Bronchial epithelial cell (primary cell): ENCODE data around the gene COA7. TPM values are rescaled to one million over a fixed set of nuclear protein-coding genes. Genes with fewer than 3 reads are reported as not detected.

Source experiments
- DNase-seq: peaks from one replicate; pipeline ENCODE4 v3.0.0-alpha.2; 2010; ENCODE audit warnings: low read depth
- FAIRE-seq: peaks from 2 replicates; lab custom pipeline; 2011; peaks lifted over from hg19 to GRCh38; lab: Jason Lieb, UNC
- H3K27me3 ChIP-seq: 2 replicates; pipeline ENCODE4 v1.5.1; 2011; ENCODE audit warnings: low read length; ENCODE audit not compliant: control insufficient read depth, insufficient read depth
- H3K36me3 ChIP-seq: 2 replicates; pipeline ENCODE4 v1.5.1; 2011; ENCODE audit warnings: low read length; ENCODE audit not compliant: control insufficient read depth, insufficient read depth
- H3K4me3 ChIP-seq: 2 replicates; pipeline ENCODE4 v1.5.1; 2011; ENCODE audit warnings: mild to moderate bottlenecking, low read depth, low read length, control low read depth
- CTCF ChIP-seq: IDR thresholded peaks from 2 replicates; pipeline ENCODE4 v1.5.1; 2011; ENCODE audit warnings: mild to moderate bottlenecking, moderate library complexity, low read length, control low read depth, inconsistent platforms; ENCODE audit not compliant: insufficient read depth, severe bottlenecking
- total RNA-seq: library from RNA; depleted of rRNA; stranded (reverse); fragments of >200 nt; gene quantifications from 2 replicates; pipeline ENCODE4 v1.2.1, GENCODE V29; 2014

COA7 gene
- total RNA-seq, 1 donor from 2014 or later: 15.5 TPM

- no peak for TF ChIP-seq CTCF
- Histone ChIP-seq H3K36me3 (no peaks in the 10 kb centered on the region), H3K4me3 (no peak overlapping the region), H3K27me3 (no peaks in the 10 kb centered on the region)
- DNase-seq (peak; percentile 36), FAIRE-seq (no peak)
Measured at GRCh38 chr1:52707927-52708655, 9.9 kb upstream of the COA7 start.

GRCh38 chr1:52706941-52707926 is 9.1 kb upstream of the COA7 start:
- no peak overlapping the region for H3K4me3 ChIP-seq
- no peaks in the 10 kb centered on the region for H3K36me3 ChIP-seq
- no peak for TF ChIP-seq CTCF
- H3K27me3 ChIP-seq: no peaks in the 10 kb centered on the region
- FAIRE-seq: no peak
- no peak for DNase-seq

- no peak for TF ChIP-seq CTCF
Measured at GRCh38 chr1:52706136-52706670, 8.1 kb upstream of the COA7 start.

GRCh38 chr1:52702886-52703787 is 5.0 kb upstream of the COA7 start:
- Histone ChIP-seq H3K36me3 (no peaks in the 10 kb centered on the region), H3K27me3 (no peaks in the 10 kb centered on the region), H3K4me3 (peak overlapping the region; percentile 66)
- no peak for FAIRE-seq
- no peak for TF ChIP-seq CTCF
- DNase-seq: peak; percentile 85

More at GRCh38 chr1:52706136-52706670, 8.1 kb upstream of the COA7 start:
- Histone ChIP-seq H3K4me3 (no peak overlapping the region), H3K27me3 (no peaks in the 10 kb centered on the region), H3K36me3 (no peaks in the 10 kb centered on the region)
- no peak for DNase-seq
- FAIRE-seq: no peak

- FAIRE-seq: no peak
Measured at GRCh38 chr1:52695627-52696026, 2.5 kb downstream of the COA7 start.

More at GRCh38 chr1:52695627-52696026, 2.5 kb downstream of the COA7 start:
- no peak for DNase-seq
- no peaks in the 10 kb centered on the region for H3K27me3 ChIP-seq
- no peak for TF ChIP-seq CTCF
- H3K36me3 ChIP-seq: peaks cover 9% of the 10 kb centered on the region
- no peak overlapping the region for H3K4me3 ChIP-seq
